IMR-90 (cell line): ENCODE data around the gene NPC1. TPM values are rescaled to one million over a fixed set of nuclear protein-coding genes. Genes with fewer than 3 reads are reported as not detected.
"Not testable (repeated sequence)": the region's sequence is repeated elsewhere in the genome, so short reads cannot be mapped to it uniquely, and the experiment has no call there.

Experiments used
- ATAC-seq: fragments of 200-7000 bp; cut with Tn5 transposase; 2 replicates; pipeline ENCODE4 v1.9.1; 2020; ENCODE audit warnings: low read depth, mild to moderate bottlenecking, moderate library complexity
- BruUV-seq: library from RNA; stranded (reverse); fragments of 400-500 nt; replicated peaks from 2 replicates; lab custom pipeline; 2021; lab: Mats Ljungman, UMichigan
- CTCF ChIA-PET: fragments of 300-600 bp; formaldehyde crosslinking; extraction: SDS; loops from one replicate; lab custom pipeline; 2021; ENCODE audit warnings: antibody characterized with exemption; lab: Yijun Ruan, JAX
- POLR2A ChIA-PET: fragments of 300-600 bp; sonication (Branson Sonifier 250); formaldehyde crosslinking; loops from one replicate; lab custom pipeline; 2022; ENCODE audit warnings: antibody characterized with exemption; ENCODE audit not compliant: unreplicated experiment; lab: Charles Lee
- DNase-seq: peaks from one replicate; pipeline ENCODE4 v3.0.0; 2013
- H2AFZ ChIP-seq: replicated peaks from 2 replicates; pipeline ENCODE3; 2013; ENCODE audit warnings: low read length, mild to moderate bottlenecking; ENCODE audit not compliant: poor library complexity
- H2AK5ac ChIP-seq: 2 replicates; pipeline ENCODE4 v1.6.1; 2013; ENCODE audit warnings: low read depth, low read length, inconsistent platforms
- H2AK9ac ChIP-seq: replicated peaks from 2 replicates; pipeline ENCODE3; 2013; ENCODE audit warnings: mild to moderate bottlenecking, low read depth, low read length, moderate library complexity; ENCODE audit not compliant: poor library complexity
- H2BK120ac ChIP-seq: 2 replicates; pipeline ENCODE4 v1.6.1; 2013; ENCODE audit warnings: low read depth, low read length, inconsistent platforms
- H2BK15ac ChIP-seq: 3 replicates; pipeline ENCODE4 v1.6.1; 2013; ENCODE audit warnings: low read depth, low read length, inconsistent platforms
- H2BK20ac ChIP-seq: 2 replicates; pipeline ENCODE4 v1.6.1; 2013; ENCODE audit warnings: low read depth, mild to moderate bottlenecking, inconsistent platforms, low read length, moderate library complexity
- H2BK5ac ChIP-seq: 2 replicates; pipeline ENCODE4 v1.6.1; 2013; ENCODE audit warnings: mild to moderate bottlenecking, low read depth, low read length, inconsistent platforms; ENCODE audit not compliant: poor library complexity, severe bottlenecking
- H3K14ac ChIP-seq: replicated peaks from 2 replicates; pipeline ENCODE4 v1.6.1; 2013; ENCODE audit warnings: low read depth, low read length, inconsistent platforms
- H3K18ac ChIP-seq: 2 replicates; pipeline ENCODE4 v1.6.1; 2013; ENCODE audit warnings: low read depth, low read length, control low read depth
- H3K23ac ChIP-seq: 2 replicates; pipeline ENCODE4 v1.6.1; 2013; ENCODE audit warnings: low read depth, low read length, inconsistent platforms
- H3K27ac ChIP-seq: 2 replicates; pipeline ENCODE4 v1.5.1; 2013; ENCODE audit warnings: mild to moderate bottlenecking, control low read depth, low read length; ENCODE audit not compliant: insufficient read depth
- H3K27me3 ChIP-seq: 2 replicates; pipeline ENCODE4 v1.6.1; 2013; ENCODE audit warnings: low read length; ENCODE audit not compliant: control insufficient read depth, insufficient read depth
- H3K36me3 ChIP-seq: 2 replicates; pipeline ENCODE4 v1.6.1; 2013; ENCODE audit warnings: low read length, mixed read lengths; ENCODE audit not compliant: control insufficient read depth, insufficient read depth
- H3K4ac ChIP-seq: 2 replicates; pipeline ENCODE4 v1.6.1; 2013; ENCODE audit warnings: low read depth, low read length, inconsistent platforms
- H3K4me1 ChIP-seq: 2 replicates; pipeline ENCODE4 v1.6.1; 2013; ENCODE audit warnings: low read length, mixed read lengths; ENCODE audit not compliant: control insufficient read depth, insufficient read depth
- H3K4me2 ChIP-seq: 2 replicates; pipeline ENCODE4 v1.6.1; 2013; ENCODE audit warnings: low read depth, mild to moderate bottlenecking, control low read depth, low read length, moderate library complexity
- H3K4me3 ChIP-seq: 2 replicates; pipeline ENCODE4 v1.5.1; 2013; ENCODE audit warnings: low read depth, mild to moderate bottlenecking, control low read depth, low read length, moderate library complexity; ENCODE audit not compliant: insufficient read depth
- H3K56ac ChIP-seq: 2 replicates; pipeline ENCODE4 v1.6.1; 2013; ENCODE audit warnings: low read length, inconsistent platforms; ENCODE audit not compliant: insufficient read depth; ENCODE audit errors: extremely low read depth
- H3K79me1 ChIP-seq, 2 experiments: 2 replicates each; pipeline ENCODE4 v1.6.1; 2013; ENCODE audit warnings: low read length in 2 of 2, inconsistent platforms in 1 of 2, low read depth in 1 of 2
- H3K9ac ChIP-seq: 2 replicates; pipeline ENCODE4 v1.6.1; 2013; ENCODE audit warnings: low read depth, low read length, control low read depth
- H3K9me1 ChIP-seq: 2 replicates; pipeline ENCODE4 v1.6.1; 2013; ENCODE audit warnings: low read length, inconsistent platforms; ENCODE audit not compliant: insufficient read depth
- H3K9me3 ChIP-seq: 2 replicates; pipeline ENCODE4 v1.6.1; 2013; ENCODE audit warnings: low read length; ENCODE audit not compliant: control insufficient read depth, insufficient read depth
- H4K20me1 ChIP-seq: 2 replicates; pipeline ENCODE4 v1.6.1; 2013; ENCODE audit warnings: low read length, inconsistent platforms; ENCODE audit not compliant: insufficient read depth
- H4K5ac ChIP-seq: 2 replicates; pipeline ENCODE4 v1.6.1; 2013; ENCODE audit warnings: mild to moderate bottlenecking, low read depth, low read length, control low read depth
- H4K8ac ChIP-seq, 2 experiments: 2 replicates each; pipeline ENCODE4 v1.6.1; 2013; ENCODE audit warnings: low read depth in 2 of 2, low read length in 2 of 2, control low read depth in 1 of 2, inconsistent platforms in 1 of 2
- H4K91ac ChIP-seq: 2 replicates; pipeline ENCODE4 v1.6.1; 2013; ENCODE audit warnings: low read depth, low read length, inconsistent platforms; ENCODE audit not compliant: insufficient read depth
- CEBPB ChIP-seq: IDR thresholded peaks from 2 replicates; pipeline ENCODE4 v1.6.1; 2012; ENCODE audit warnings: low read depth, low read length, improper control_type of control experiment
- CTCF ChIP-seq: conservative IDR thresholded peaks from 2 replicates; pipeline ENCODE4 v1.5.1; 2012; ENCODE audit warnings: mild to moderate bottlenecking, low read depth, low read length, improper control_type of control experiment
- FOS ChIP-seq: fragments of 150-350 bp; IDR thresholded peaks from 2 replicates; pipeline ENCODE4 v1.6.1; 2016; ENCODE audit warnings: low read depth, low read length
- MXI1 ChIP-seq: IDR thresholded peaks from 2 replicates; pipeline ENCODE4 v1.6.1; 2012; ENCODE audit warnings: low read depth, mild to moderate bottlenecking, low read length, moderate library complexity, borderline replicate concordance
- NFE2L2 ChIP-seq: fragments of 150-350 bp; IDR thresholded peaks from 2 replicates; pipeline ENCODE4 v1.6.1; 2016; ENCODE audit warnings: low read depth, mild to moderate bottlenecking, low read length
- SMC3 ChIP-seq: fragments of 150-350 bp; IDR thresholded peaks from 2 replicates; pipeline ENCODE4 v1.6.1; 2016; ENCODE audit warnings: low read depth, mild to moderate bottlenecking, antibody characterized with exemption, low read length, moderate library complexity
- WGBS, 2 experiments: methylation state at CpG; one replicate each; pipeline versions ENCODE4 v1.1.5 to v1.1.7; 2013; ENCODE audit warnings: missing lambda C conversion rate in 2 of 2; ENCODE audit not compliant: insufficient read length in 1 of 2; ENCODE audit errors: extremely low coverage in 2 of 2; 5-methylcytosine and 5-hydroxymethylcytosine counted together
- dilution Hi-C: fragments of 300-500 bp; cut with HindIII; formaldehyde crosslinking; loops from one replicate; pipeline ENCODE4 v1.14.3; 2018; ENCODE audit warnings: low sequenced_read_pairs; ENCODE audit not compliant: unreplicated experiment
- in situ Hi-C: fragments of 300-500 bp; cut with MboI; formaldehyde crosslinking; loops from 3 replicates; pipeline ENCODE4 v1.14.3; 2019; ENCODE audit warnings: low sequenced_read_pairs, inconsistent platforms, mixed read lengths
- intact Hi-C: fragments of 100-400 bp; cut with micrococcal nuclease; formaldehyde crosslinking; loops from 2 replicates; pipeline ENCODE4 v1.10.0; 2022
- polyA plus RNA-seq, 3 experiments: library from polyadenylated mRNA; depleted of rRNA; stranded (reverse); fragments of >200 nt; gene quantifications; 2 replicates each; pipeline ENCODE4 v1.2.3, GENCODE V29; 2012; ENCODE audit warnings: low replicate concordance in 1 of 3
- total RNA-seq: library from RNA; depleted of rRNA; stranded (reverse); fragments of >200 nt; gene quantifications from 2 replicates; pipeline ENCODE4 v1.2.3, GENCODE V29; 2012
- TF ChIP-seq, protein P1 (sequence below): fragments of 150-350 bp; IDR thresholded peaks from 2 replicates; pipeline ENCODE4 v1.6.1; 2017; ENCODE audit warnings: mild to moderate bottlenecking, antibody characterized with exemption, low read length, low read depth

NPC1 gene
- total and polyA plus RNA-seq, 2 of the 4 experiments (the other 2 are of a cell fraction), result 7.5 to 7.9 TPM

DNA sequence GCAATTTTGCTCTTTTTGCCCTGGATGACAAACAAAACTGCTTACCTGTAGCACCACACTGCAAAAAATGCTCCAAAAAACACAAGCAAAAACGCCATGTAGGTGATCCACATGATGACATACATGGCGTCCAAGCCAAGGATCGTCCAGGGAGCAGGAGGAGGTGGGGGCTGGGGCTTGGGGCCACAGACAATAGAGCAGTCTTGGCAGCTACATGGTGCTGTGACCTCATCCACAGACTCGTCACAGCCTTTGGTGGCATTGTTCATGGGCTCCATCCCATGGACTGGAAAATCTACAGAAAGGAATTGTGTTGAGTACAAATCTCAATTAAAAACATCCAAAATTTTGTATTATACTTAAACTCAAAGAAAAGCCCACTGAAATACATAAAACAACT is 26.1 kb downstream of the NPC1 start:
- no peak overlapping the region for H4K5ac ChIP-seq
- H2BK20ac ChIP-seq, result no peak overlapping the region
- no peaks in the 10 kb centered on the region for H3K9me3 ChIP-seq
- H4K91ac ChIP-seq, result no peak overlapping the region
- H3K14ac ChIP-seq, result no peak overlapping the region
- peaks cover 17% of the 10 kb centered on the region; the same call in 1 of the 2 replicates for H4K20me1 ChIP-seq
- H2BK15ac ChIP-seq, result no peak overlapping the region
- H3K27me3 ChIP-seq, result no peaks in the 10 kb centered on the region
- H4K8ac ChIP-seq, result no peak overlapping the region
- no peak overlapping the region for H3K4me3 ChIP-seq
- dilution Hi-C loops, result no loop called here
- H3K4me2 ChIP-seq, result no peak overlapping the region
- H2AK5ac ChIP-seq, result no peak overlapping the region
- H2AK9ac ChIP-seq, result no peak overlapping the region
- no peak for ATAC-seq
- no TSS peak for BruUV-seq
- DNase-seq, result no peak
- H3K4me1 ChIP-seq, result no peaks in the 10 kb centered on the region
- no peaks in the 10 kb centered on the region; the same call in 1 of the 2 replicates for H3K9me1 ChIP-seq
- no peak overlapping the region for H2BK5ac ChIP-seq
- no peak overlapping the region for H3K4ac ChIP-seq
- no peak overlapping the region for H3K23ac ChIP-seq
- H3K79me1 ChIP-seq, result 0 out of 4 replicates have a peak, but pooled peaks cover 0 to 14% of the 10 kb centered on the region in 2 experiments
- no peak overlapping the region for H2AFZ ChIP-seq
- POLR2A ChIA-PET, result no interaction called here
- H3K36me3 ChIP-seq, result peaks cover 35% of the 10 kb centered on the region
- intact Hi-C loops, result no loop called here
- no peak overlapping the region for H3K56ac ChIP-seq
- CTCF ChIA-PET, result no interaction called here
- H3K27ac ChIP-seq, result no peak overlapping the region
- in situ Hi-C loops, result no loop called here
- no peak for TF ChIP-seq NFE2L2
- TF ChIP-seq, protein P1, sequence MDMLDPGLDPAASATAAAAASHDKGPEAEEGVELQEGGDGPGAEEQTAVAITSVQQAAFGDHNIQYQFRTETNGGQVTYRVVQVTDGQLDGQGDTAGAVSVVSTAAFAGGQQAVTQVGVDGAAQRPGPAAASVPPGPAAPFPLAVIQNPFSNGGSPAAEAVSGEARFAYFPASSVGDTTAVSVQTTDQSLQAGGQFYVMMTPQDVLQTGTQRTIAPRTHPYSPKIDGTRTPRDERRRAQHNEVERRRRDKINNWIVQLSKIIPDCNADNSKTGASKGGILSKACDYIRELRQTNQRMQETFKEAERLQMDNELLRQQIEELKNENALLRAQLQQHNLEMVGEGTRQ, result no peak
- TF ChIP-seq FOS, result no peak
- no peak for TF ChIP-seq CTCF
- TF ChIP-seq CEBPB, result no peak
- TF ChIP-seq MXI1, result no peak
- no peak for TF ChIP-seq SMC3
- H2BK120ac ChIP-seq, result no peak overlapping the region
- no peak overlapping the region for H3K9ac ChIP-seq
- no CpG with 5 or more reads among the region's 4 CpGs for WGBS, 2 experiments
- H3K18ac ChIP-seq, result no peak overlapping the region

DNA sequence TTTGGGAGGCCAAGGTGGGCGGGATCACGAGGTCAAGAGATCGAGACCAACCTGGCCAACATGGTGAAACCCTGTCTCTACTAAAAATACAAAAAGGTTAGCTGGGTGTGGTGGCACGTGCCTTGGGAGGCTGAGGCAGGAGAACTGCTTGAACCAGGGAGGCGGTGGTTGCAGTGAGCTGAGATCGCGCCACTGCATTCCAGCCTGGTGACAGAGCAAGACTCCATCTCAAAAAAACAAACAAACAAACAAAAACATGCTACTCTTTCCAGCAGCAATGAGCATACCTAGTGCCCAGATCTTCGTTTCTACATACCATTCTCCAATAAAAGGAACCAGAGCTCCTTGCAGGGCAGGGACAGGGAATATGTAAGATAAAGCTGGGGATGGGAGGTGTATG is 28.8 kb downstream of the NPC1 start:
- H3K18ac ChIP-seq, H3K4me2 ChIP-seq, H3K27ac ChIP-seq, H2AK9ac ChIP-seq, dilution Hi-C loops, H2BK120ac ChIP-seq, H3K4ac ChIP-seq, H4K91ac ChIP-seq, H3K9ac ChIP-seq, H4K5ac ChIP-seq, H3K79me1 ChIP-seq, H3K23ac ChIP-seq, H4K20me1 ChIP-seq, H3K4me3 ChIP-seq, H3K56ac ChIP-seq, H2AK5ac ChIP-seq, H3K14ac ChIP-seq, H2AFZ ChIP-seq, H2BK5ac ChIP-seq, intact Hi-C loops, H4K8ac ChIP-seq, H2BK15ac ChIP-seq, in situ Hi-C loops, H2BK20ac ChIP-seq, H3K9me1 ChIP-seq, ATAC-seq, DNase-seq, H3K4me1 ChIP-seq, H3K9me3 ChIP-seq, CTCF ChIA-PET, POLR2A ChIA-PET, BruUV-seq, H3K27me3 ChIP-seq: not testable (repeated sequence)
- H3K36me3 ChIP-seq, result peaks cover 46% of the 10 kb centered on the region
- no CpG with 5 or more reads among the region's 8 CpGs for WGBS, 2 experiments
